Measurements from ENCODE around the gene SLAMF8.

SLAMF8 gene

GRCh38 chr1:159826441-159827101 is at the start of gene SLAMF8:
Gene SLAMF8, plus strand, starts transcription at chr1:159826873. Its CDS starts 26 bp downstream, at chr1:159826899.
- TF ChIP-seq POLR2A (IDR thresholded peaks at IDR 0.05; ENCODE audit: low read length) (no peak), GATA1 (IDR thresholded peaks at IDR 0.05; ENCODE audit: low read depth, low read length) (no peak)
- DNase-seq = no peak

- no peak for DNase-seq
- TF ChIP-seq POLR2A (IDR thresholded peaks at IDR 0.05; ENCODE audit: low read length) (no peak), GATA1 (IDR thresholded peaks at IDR 0.05; ENCODE audit: low read depth, low read length) (no peak)
These were observed 48.4 kb upstream of the SLAMF8 start for GRCh38 chr1:159778266-159778665.

GRCh38 chr1:159779403-159779851 is 47.2 kb upstream of the SLAMF8 start:
- no peak for TF ChIP-seq POLR2A (IDR thresholded peaks at IDR 0.05; ENCODE audit: low read length)
- no peak for TF ChIP-seq GATA1 (IDR thresholded peaks at IDR 0.05; ENCODE audit: low read depth, low read length)
- DNase-seq = no peak

GRCh38 chr1:159780583-159781582 is 45.8 kb upstream of the SLAMF8 start, which contains the start of gene DUSP23:
Gene DUSP23, plus strand, starts transcription at chr1:159780962. Its CDS starts 139 bp downstream, at chr1:159781101.
- DNase-seq = peak; percentile 90 to 91
- no peak for TF ChIP-seq GATA1 (IDR thresholded peaks at IDR 0.05; ENCODE audit: low read depth, low read length)
- TF ChIP-seq POLR2A (IDR thresholded peaks at IDR 0.05; ENCODE audit: low read length) = peak; percentile 53

- no peak for DNase-seq
- TF ChIP-seq GATA1 (IDR thresholded peaks at IDR 0.05; ENCODE audit: low read depth, low read length) = no peak
- no peak for TF ChIP-seq POLR2A (IDR thresholded peaks at IDR 0.05; ENCODE audit: low read length)
These were observed 44.7 kb upstream of the SLAMF8 start for GRCh38 chr1:159781992-159782391.

- no peak for DNase-seq
- TF ChIP-seq POLR2A (IDR thresholded peaks at IDR 0.05; ENCODE audit: low read length) = no peak
- TF ChIP-seq GATA1 (IDR thresholded peaks at IDR 0.05; ENCODE audit: low read depth, low read length) = no peak
These were observed 42.9 kb upstream of the SLAMF8 start for GRCh38 chr1:159783724-159784123.

- TF ChIP-seq GATA1 (IDR thresholded peaks at IDR 0.05; ENCODE audit: low read depth, low read length) (no peak), POLR2A (IDR thresholded peaks at IDR 0.05; ENCODE audit: low read length) (no peak)
- DNase-seq = no peak
These were observed 40.2 kb upstream of the SLAMF8 start for GRCh38 chr1:159786465-159786864.

GRCh38 chr1:159786966-159787365 is 39.7 kb upstream of the SLAMF8 start:
- DNase-seq = no peak
- TF ChIP-seq GATA1 (IDR thresholded peaks at IDR 0.05; ENCODE audit: low read depth, low read length) (no peak), POLR2A (IDR thresholded peaks at IDR 0.05; ENCODE audit: low read length) (no peak)

- DNase-seq = peak; percentile 12 to 39
- TF ChIP-seq GATA1 (IDR thresholded peaks at IDR 0.05; ENCODE audit: low read depth, low read length) = no peak
- TF ChIP-seq POLR2A (IDR thresholded peaks at IDR 0.05; ENCODE audit: low read length) = no peak
These were observed 36.3 kb upstream of the SLAMF8 start for GRCh38 chr1:159790237-159790917.

- no peak for TF ChIP-seq POLR2A (IDR thresholded peaks at IDR 0.05; ENCODE audit: low read length)
- no peak for TF ChIP-seq GATA1 (IDR thresholded peaks at IDR 0.05; ENCODE audit: low read depth, low read length)
- no peak for DNase-seq
These were observed 35.6 kb upstream of the SLAMF8 start for GRCh38 chr1:159791031-159791430.

GRCh38 chr1:159791461-159791860 is 35.2 kb upstream of the SLAMF8 start:
- DNase-seq = no peak
- TF ChIP-seq POLR2A (IDR thresholded peaks at IDR 0.05; ENCODE audit: low read length) (no peak), GATA1 (IDR thresholded peaks at IDR 0.05; ENCODE audit: low read depth, low read length) (no peak)

- no peak for TF ChIP-seq GATA1 (IDR thresholded peaks at IDR 0.05; ENCODE audit: low read depth, low read length)
- no peak for TF ChIP-seq POLR2A (IDR thresholded peaks at IDR 0.05; ENCODE audit: low read length)
These were observed 31.1 kb upstream of the SLAMF8 start for GRCh38 chr1:159795534-159795933.

GRCh38 chr1:159798893-159799292 is 27.8 kb upstream of the SLAMF8 start:
- DNase-seq = peak; percentile 57 to 73
- TF ChIP-seq POLR2A (IDR thresholded peaks at IDR 0.05; ENCODE audit: low read length) = no peak
- TF ChIP-seq GATA1 (IDR thresholded peaks at IDR 0.05; ENCODE audit: low read depth, low read length) = no peak

More at GRCh38 chr1:159795534-159795933, 31.1 kb upstream of the SLAMF8 start:
- no peak for DNase-seq

Data from erythroblast (primary cell).